Measurements from ENCODE around the gene SSR4.

SSR4 gene

GRCh38 chrX:153818571-153819383 is 24.3 kb downstream of the SSR4 start (continued):
- TF ChIP-seq PATZ1 (tag by site-specific recombination; IDR thresholded peaks at IDR 0.05) (peak; percentile 90), ZNF138 (tag by site-specific recombination; IDR thresholded peaks at IDR 0.05; ENCODE audit: borderline replicate concordance) (no peak), ZNF169 (tag by site-specific recombination; IDR thresholded peaks at IDR 0.05) (no peak), ZSCAN4 (tag by site-specific recombination; IDR thresholded peaks at IDR 0.05) (no peak), GLIS1 (tag by site-specific recombination; IDR thresholded peaks at IDR 0.05) (peak; percentile 96), ZNF658 (tag by site-specific recombination; IDR thresholded peaks at IDR 0.05) (no peak), ZNF488 (tag by site-specific recombination; IDR thresholded peaks at IDR 0.05) (no peak), ZNF211 (tag by site-specific recombination; IDR thresholded peaks at IDR 0.05; ENCODE audit: low read depth) (no peak), ZNF175 (tag by site-specific recombination; IDR thresholded peaks at IDR 0.05) (no peak), ATF2 (tag by site-specific recombination; IDR thresholded peaks at IDR 0.05; ENCODE audit: low read depth) (no peak), ZSCAN23 (tag by site-specific recombination; IDR thresholded peaks at IDR 0.05) (no peak), ZNF26 (tag by site-specific recombination; IDR thresholded peaks at IDR 0.05) (no peak), SP7 (tag by site-specific recombination; IDR thresholded peaks at IDR 0.05) (peak; percentile 73), ZNF37A (tag by site-specific recombination; IDR thresholded peaks at IDR 0.05) (no peak), ZSCAN18 (tag by site-specific recombination; IDR thresholded peaks at IDR 0.05) (no peak), PRDM10 (tag by site-specific recombination; IDR thresholded peaks at IDR 0.05) (no peak), ZNF433 (tag by site-specific recombination; IDR thresholded peaks at IDR 0.05; ENCODE audit: low read depth) (no peak), ZNF23 (tag by site-specific recombination; IDR thresholded peaks at IDR 0.05; ENCODE audit: borderline replicate concordance) (no peak), TCF7L2 (IDR thresholded peaks at IDR 0.05; ENCODE audit: borderline replicate concordance, low read depth, low read length) (no peak), ZNF600 (tag by site-specific recombination; IDR thresholded peaks at IDR 0.05) (peak; percentile 50; the same call in 1 of the 2 replicates), ZNF354C (tag by site-specific recombination; IDR thresholded peaks at IDR 0.05; ENCODE audit: borderline replicate concordance, low read depth) (no peak), ZNF645 (tag by site-specific recombination; IDR thresholded peaks at IDR 0.05) (no peak), KLF16 (tag by site-specific recombination; IDR thresholded peaks at IDR 0.05) (no peak), ZNF670 (tag by site-specific recombination; IDR thresholded peaks at IDR 0.05; ENCODE audit: low read depth) (no peak), ZXDB (tag by site-specific recombination; IDR thresholded peaks at IDR 0.05) (no peak), ZNF10 (tag by site-specific recombination; IDR thresholded peaks at IDR 0.05) (no peak)
